HUDEP-2 (cell line): ENCODE data around the gene TMEM95.
"Not testable (repeated sequence)": the region's sequence is repeated elsewhere in the genome, so short reads cannot be mapped to it uniquely, and the experiment has no call there.

Experiments
- DNase-seq, 76 experiments: peaks; one replicate each; lab custom pipeline; 2025; ENCODE audit not compliant: unreplicated experiment in 76 of 76; lab: John Stamatoyannopoulos, UW

The TMEM95 gene

DNA sequence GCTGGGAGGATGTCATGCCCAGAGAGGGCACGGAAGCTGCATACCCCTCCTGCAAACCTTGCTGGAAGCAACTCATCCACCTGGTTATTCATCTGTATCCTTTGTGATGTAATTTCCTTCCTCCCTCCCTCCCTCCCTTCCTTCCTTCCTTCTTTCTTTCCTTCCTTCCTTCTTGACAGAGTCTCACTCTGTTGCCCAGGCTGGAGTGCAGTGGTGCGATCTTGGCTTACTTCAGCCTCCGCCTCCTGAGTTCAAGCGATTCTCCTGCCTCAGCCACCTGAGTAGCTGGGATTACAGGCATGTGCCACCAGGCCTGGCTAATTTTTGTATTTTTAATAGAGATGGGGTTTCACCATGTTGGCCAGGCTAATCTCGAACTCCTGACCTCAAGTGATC lies 13.6 kb downstream of the TMEM95 start:
- DNase-seq: not testable (repeated sequence)

GRCh38 chr17:7369825-7370224 lies 14.9 kb downstream of the TMEM95 start:
- DNase-seq: no peak

DNA sequence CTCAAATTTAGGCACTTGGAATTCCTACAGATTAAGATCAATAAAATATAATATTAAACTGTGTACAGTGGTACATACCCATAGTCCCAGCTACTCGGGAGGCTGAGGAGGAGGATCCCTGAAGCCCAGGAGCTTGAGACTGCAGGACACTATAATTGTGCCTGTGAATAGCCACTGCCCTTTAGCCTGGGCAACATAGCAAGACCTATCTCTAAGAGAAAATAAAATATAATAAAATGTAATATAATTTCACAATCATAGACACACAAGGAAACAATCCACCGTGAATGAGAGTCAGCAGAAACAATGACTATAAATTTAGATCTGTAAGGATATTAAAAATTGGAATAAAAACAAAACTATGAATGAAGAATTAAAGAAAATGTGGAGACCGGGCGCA lies 15.9 kb downstream of the TMEM95 start:
- no peak for DNase-seq

DNA sequence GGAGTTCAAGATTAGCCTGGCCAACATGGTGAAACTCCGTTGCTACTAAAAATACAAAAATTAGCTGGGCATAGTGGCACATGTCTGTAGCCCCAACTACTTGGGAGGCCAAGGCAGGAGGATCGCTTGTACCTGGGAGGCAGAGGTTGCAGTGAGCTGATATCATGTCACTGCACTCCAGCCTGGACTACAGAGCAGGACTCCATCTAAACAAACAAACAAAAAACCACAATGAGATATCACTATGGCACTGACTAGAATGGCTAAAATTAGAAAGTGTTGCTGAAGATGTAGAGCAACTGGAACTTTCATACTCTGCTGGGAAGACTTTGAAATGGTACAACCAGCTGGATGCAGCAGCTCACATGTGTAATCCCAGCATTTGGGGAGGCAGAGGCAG lies 19.4 kb downstream of the TMEM95 start:
- no peak for DNase-seq

GRCh38 chr17:7379134-7379533 lies 24.2 kb downstream of the TMEM95 start:
- no peak for DNase-seq

DNA sequence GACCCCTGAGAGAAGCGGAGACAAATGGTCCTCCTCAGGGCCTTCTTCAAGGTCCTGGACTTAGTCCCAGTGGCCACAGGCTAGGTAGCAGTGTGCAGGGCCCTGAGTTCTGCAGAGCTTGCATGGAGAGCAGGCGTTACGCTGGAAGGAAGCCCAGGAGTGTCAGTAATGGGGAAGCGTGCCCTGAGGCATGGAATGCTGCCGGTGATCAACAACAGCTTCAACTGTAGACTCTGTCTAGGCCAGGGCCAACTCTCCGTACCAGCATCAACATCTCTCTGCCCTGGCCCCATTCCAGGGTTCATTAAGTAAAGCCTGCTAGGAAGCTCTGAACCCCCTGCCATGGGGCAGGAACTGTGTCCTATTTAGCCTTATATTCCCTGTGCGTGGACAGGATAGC lies 25.4 kb downstream of the TMEM95 start:
- DNase-seq: no peak

DNA sequence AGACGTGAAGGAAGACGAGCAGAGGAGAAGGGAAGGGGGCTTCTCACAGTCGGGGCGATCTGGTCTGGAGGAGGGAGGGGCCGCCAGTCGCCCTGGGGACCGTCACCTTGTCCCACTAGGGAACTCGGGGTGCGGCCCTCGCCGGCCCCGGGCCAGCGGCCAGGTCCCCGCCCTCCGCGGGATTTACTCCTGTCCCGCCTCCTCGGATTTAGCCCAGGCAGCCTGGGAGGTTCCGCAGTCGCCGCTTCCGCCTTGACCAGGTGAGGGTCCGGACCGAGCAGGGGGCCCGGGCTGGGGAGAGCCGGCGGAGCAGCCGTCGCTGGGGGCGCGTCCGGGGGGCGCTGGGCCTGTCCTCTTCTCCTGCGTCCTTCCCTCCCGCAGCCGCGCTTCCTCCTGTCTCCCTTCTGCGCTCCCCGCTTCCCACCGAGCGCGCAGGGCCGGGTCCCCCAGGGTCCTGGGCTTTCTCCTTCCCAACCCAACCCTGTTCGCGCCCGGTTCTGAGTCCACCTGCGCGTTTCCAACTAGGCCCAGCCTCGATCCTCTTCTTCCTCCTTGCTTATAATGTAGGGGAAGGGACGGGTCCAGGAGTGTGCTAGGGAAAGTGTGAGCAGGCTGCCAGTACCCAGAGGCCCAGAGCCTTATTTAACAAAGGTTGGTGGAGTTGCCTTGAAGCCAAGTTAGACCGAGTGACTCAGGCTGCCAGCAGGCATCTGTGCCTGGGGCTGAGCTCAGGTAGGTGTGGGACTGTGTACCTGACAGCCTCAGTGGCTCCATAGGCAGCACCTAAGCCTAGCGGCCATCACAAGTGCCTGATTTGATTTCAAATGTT lies 26.1 kb downstream of the TMEM95 start, which contains the start of gene TNK1:
Gene TNK1, plus strand, starts transcription at position 235 of the 829 bp plus-strand sequence. CDS start 1,838 bp downstream, outside the sequence.
- DNase-seq: no peak

DNA sequence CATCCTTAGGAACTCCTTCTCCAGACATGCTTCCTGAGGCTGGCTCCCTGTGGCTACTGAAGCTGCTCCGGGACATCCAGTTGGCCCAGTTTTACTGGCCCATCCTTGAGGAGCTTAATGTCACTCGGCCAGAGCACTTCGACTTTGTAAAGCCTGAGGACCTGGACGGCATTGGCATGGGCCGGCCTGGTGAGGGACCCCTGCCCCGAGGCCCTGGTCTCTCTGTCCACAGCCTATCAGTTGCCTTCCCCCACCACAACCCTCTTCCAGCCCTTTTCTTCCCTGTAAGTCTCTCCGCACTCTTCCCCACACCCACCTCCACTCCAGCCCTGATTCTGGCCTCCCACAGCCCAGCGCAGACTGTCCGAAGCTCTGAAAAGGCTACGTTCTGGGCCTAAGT lies 27.9 kb downstream of the TMEM95 start:
- no peak for DNase-seq

DNA sequence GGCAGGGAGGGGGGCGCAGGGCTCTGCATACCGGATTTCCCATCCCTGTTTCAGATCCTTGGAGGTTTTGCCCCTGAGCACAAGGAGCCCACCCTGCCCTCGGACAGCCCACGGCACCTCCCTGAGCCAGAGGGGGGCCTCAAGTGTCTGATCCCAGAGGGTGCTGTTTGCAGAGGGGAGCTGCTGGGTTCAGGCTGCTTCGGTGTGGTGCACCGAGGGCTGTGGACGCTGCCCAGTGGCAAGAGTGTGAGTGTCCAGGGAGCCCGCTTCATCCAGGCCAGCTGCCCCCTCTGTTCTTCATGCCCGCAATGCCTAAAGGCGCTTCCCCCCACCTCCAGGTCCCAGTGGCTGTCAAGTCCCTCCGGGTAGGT lies 28.4 kb downstream of the TMEM95 start:
- DNase-seq: no peak

GRCh38 chr17:7383742-7384488 lies 29.0 kb downstream of the TMEM95 start:
- DNase-seq: peak in 14 of 76 experiments; percentile 4 to 36 (median 22)

DNA sequence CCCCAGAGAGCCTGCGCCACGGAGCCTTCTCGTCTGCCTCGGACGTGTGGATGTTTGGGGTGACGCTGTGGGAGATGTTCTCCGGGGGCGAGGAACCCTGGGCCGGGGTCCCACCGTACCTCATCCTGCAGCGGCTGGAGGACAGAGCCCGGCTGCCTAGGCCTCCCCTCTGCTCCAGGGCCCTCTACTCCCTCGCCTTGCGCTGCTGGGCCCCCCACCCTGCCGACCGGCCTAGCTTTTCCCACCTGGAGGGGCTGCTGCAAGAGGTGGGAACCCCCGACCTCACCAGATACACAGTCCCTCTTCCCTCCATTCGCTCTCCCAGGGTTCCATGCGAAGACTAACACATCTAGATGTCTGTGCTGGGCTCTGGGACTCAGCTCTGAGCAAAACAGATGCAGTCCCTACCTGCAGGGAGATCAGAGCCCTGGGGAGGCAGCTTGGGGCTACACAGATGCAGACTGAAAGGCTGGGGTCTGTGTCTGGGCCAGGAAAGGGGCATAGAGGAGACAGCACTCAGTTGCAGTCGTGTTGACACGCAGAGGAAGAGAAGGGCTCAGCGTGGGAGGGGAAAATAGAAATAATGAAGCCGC lies 29.6 kb downstream of the TMEM95 start:
- no peak for DNase-seq

DNA sequence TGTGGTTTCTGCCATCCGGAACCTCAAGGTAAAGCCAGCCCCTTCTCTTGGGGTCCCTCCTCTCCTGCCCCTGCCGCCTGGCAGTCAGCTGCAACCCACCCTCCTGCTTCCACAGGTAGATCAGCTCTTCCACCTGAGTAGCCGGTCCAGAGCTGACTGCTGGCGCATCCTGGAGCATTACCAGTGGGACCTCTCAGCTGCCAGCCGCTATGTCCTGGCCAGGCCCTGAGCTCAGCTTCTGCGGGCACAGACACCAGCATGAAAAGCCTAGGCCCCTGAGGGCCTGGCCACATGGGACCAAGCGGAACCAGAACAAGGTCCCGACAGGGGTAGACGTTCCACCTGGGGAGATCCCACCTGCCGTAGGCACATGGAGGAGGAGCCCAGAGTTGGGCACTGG lies 33.9 kb downstream of the TMEM95 start:
- no peak for DNase-seq

- no peak for DNase-seq
These were observed 35.3 kb downstream of the TMEM95 start for GRCh38 chr17:7389924-7390910.

- no peak for DNase-seq
These were observed 36.4 kb downstream of the TMEM95 start for GRCh38 chr17:7391307-7391706.

GRCh38 chr17:7392696-7393612 lies 38.0 kb downstream of the TMEM95 start:
- no peak for DNase-seq

DNA sequence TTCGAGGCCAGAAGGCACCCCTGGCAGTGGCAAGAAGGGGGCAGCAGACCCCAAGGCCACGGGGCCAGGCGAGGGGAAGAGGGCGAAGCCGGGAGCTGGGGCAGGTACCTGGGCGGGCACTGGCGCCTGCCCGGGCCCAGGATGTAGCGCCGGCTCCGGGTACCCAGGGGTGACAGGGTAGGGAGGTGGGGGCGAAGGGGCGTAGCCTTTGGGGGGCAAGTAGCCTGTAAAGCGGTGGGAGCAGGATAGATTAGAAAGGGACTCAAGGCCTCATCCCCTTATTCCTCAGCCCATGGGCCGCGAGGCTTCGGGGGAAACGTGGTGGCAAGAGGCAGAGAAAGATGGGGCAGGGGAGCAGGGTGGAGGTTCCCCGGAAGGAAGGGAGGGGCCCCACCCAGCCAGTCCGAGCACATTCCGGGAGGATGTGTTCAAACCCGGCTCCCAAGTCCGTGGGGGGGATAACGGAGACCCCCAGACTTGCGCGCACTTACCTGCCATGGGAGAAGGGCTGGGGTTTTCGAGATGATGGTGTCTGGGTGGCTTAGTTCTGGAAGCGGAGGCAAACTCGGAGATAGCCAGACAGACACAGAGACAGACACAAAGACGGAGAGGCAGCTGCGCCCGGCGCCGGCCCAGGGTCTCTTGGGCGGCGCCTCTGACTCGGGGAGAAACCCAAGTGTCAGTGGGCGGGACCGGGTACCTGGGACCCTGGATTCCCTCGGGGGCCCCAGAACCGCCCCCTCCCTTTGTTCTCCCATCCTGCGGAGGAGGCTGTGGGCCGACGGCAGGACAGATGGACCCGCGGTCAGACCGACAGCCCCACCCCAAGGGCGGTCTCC lies 38.9 kb downstream of the TMEM95 start:
- peak in 1 of 76 experiments; percentile 31 for DNase-seq

DNA sequence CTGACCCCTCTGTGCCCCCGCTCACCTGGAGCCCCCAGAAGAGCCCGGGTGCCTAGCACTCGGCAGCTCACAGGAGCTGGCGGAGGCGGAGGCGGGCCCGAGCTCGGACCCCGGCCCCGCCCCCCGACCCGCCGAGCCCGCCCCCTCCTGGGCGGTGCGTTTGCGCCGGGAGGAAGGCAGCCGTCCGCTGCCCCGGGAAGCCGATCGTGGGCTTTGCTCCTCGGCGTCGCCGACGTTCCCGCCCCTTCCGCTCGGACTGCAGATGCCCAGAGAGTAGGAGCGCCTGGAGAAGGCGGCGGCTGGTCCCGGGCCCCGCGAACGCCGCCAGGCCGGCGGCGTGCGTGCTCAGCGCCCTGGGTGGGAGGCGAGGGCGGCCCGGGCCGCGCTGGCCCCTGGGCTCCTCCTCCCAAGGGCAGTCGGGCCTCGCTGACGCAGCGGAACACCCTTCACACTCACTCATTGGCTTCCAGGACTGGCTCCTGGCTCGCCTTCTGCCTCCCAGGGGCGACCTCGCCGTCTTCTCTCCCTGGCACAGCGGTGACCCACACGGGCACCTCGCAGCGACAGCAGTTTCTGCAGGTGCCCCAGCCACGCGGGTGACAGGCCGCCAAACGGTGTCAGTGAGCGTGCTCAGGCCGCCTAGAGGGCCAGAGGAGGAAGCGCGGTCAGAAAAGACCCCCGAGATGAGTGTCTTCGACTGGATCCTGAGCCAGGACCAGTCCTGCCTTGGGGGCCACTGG lies 39.7 kb downstream of the TMEM95 start, which contains the start of gene PLSCR3:
Gene PLSCR3, minus strand, starts transcription at position 74 of the 740 bp plus-strand sequence. CDS start 415 bp downstream, outside the sequence.
- peak in 66 of 76 experiments; percentile 28 to 87 (median 72) for DNase-seq

GRCh38 chr17:7396147-7396546 lies 41.2 kb downstream of the TMEM95 start:
- peak in 1 of 76 experiments; percentile 4 for DNase-seq
